Pancreas (tissue), 10 donors: ENCODE measurements around the gene CEP350. TPM values are rescaled to one million over a fixed set of nuclear protein-coding genes. Genes with fewer than 3 reads are reported as not detected.
A peak's percentile ranks its signal among the peaks of the same experiment; 100 is the strongest.

Experiments used
- ATAC-seq, 4 donors: fragments of 200-7000 bp; cut with Tn5 transposase; one replicate each; pipeline versions ENCODE4 v1.8.0 to v1.9.1; 2020; ENCODE audit warnings: mild to moderate bottlenecking in 4 of 4, moderate library complexity in 4 of 4
- DNase-seq, 6 donors: peaks; one replicate each; pipeline ENCODE4 v3.0.0-alpha.2; 2020
- FAIRE-seq: peaks from 2 replicates; lab custom pipeline; 2012; peaks lifted over from hg19 to GRCh38; lab: Jason Lieb, UNC
- H3K27ac ChIP-seq, 4 donors: fragments of 200-600 bp; sonication (generic); 1 replicate in 3 of 4; 2 replicates in 1 of 4; pipeline versions ENCODE4 v1.5.0 to v1.8.0; 2020
- H3K27me3 ChIP-seq, 4 donors: fragments of 200-600 bp; one replicate each; pipeline ENCODE4 v1.8.0; 2021
- H3K36me3 ChIP-seq, 3 donors: fragments of 200-600 bp; sonication (generic) in 1 of 3; one replicate each; pipeline versions ENCODE4 v1.5.0 to v1.8.0; 2020 to 2021
- H3K4me1 ChIP-seq, 3 donors: fragments of 200-600 bp; one replicate each; pipeline ENCODE4 v1.8.0; 2021
- H3K4me3 ChIP-seq, 4 donors: fragments of 200-600 bp; sonication (generic) in 2 of 4; one replicate each; pipeline versions ENCODE4 v1.5.0 to v1.8.0; 2020 to 2021
- H3K9me3 ChIP-seq, 4 donors: fragments of 200-600 bp; one replicate each; pipeline ENCODE4 v1.8.0; 2021
- CTCF ChIP-seq, 4 donors: fragments of 200-600 bp; sonication (generic) in 3 of 4; IDR thresholded peaks; one replicate each; pipeline versions ENCODE4 v1.5.0 to v1.8.0; 2021; ENCODE audit warnings: antibody characterized with exemption in 4 of 4
- WGBS, 2 donors: extraction: QIAGEN DNeasy Blood & Tissue Kit; methylation state at CpG; one replicate each; pipeline ENCODE4 v1.1.7; 2013; 5-methylcytosine and 5-hydroxymethylcytosine counted together
- intact Hi-C, 3 donors: fragments of 100-400 bp; cut with DNase I; formaldehyde crosslinking; loops; one replicate each; pipeline versions ENCODE4 v1.11.1 to v1.14.2; 2022
- polyA plus RNA-seq, 2 donors: library from polyadenylated mRNA; stranded (reverse); fragments of 200-250 nt; gene quantifications; one replicate each; pipeline ENCODE4 v1.2.3, GENCODE V29; 2013
- total RNA-seq, 6 donors: library from RNA; stranded (reverse); fragmentation: NEBNext Ultra II Directional in 4 of 6; extraction: Animal tissue kit (Norgen Biotek cat#: 25700) in 4 of 6; gene quantifications; one replicate each; pipeline versions ENCODE4 v1.2.1 to v1.2.4, GENCODE V29; 2021 to 2023
- donor health status: healthy with polysubstance abuse.
- donor health status: DM: no; HTN: no; CAD: no; lungs with moderate emphysema.
- donor health status: DM: no; HTN: no; CAD: no.
- donor health status: control.
- donor health status: control.
- donor health status: Bipolar disorder and iron deficiency.
- donor health status: DM: yes; HTN: yes; CAD: no.
- donor health status: DM: no; HTN: no; CAD: no.
- donor health status: DM: no; HTN: no; CAD: no.
- donor health status: DM: yes; HTN: yes; CAD: no.

The CEP350 gene
- total and polyA plus RNA-seq, 8 donors: 4.6 to 30.8 (median 21.4) TPM

GRCh38 chr1:180027949-180028445 lies 73.4 kb downstream of the CEP350 start:
- Histone ChIP-seq H3K27me3 (no peaks in the 10 kb centered on the region), H3K27ac (no peak overlapping the region), H3K36me3 (peaks cover 0 to 24% (median 6%) of the 10 kb centered on the region in 3 donors), H3K4me1 (no peaks in the 10 kb centered on the region), H3K9me3 (no peaks in the 10 kb centered on the region), H3K4me3 (no peak overlapping the region)
- no peak for FAIRE-seq
- intact Hi-C loops: no loop called here
- peak in 2 of 4 donors; percentile 36 to 50 for ATAC-seq
- no peak for DNase-seq
- WGBS, 2 donors: 88 to 92% methylated on average over 2 of the region's 2 CpGs
- no peak for TF ChIP-seq CTCF (IDR thresholded peaks at IDR 0.05)

- no peak for DNase-seq
- H3K27me3 ChIP-seq: no peaks in the 10 kb centered on the region
- ATAC-seq: no peak
- no peaks in the 10 kb centered on the region for H3K4me1 ChIP-seq
- no peak overlapping the region for H3K27ac ChIP-seq
- WGBS, 2 donors: 97% methylated on average over 1 of the region's 1 CpG
- H3K36me3 ChIP-seq: peaks cover 0 to 17% (median 6%) of the 10 kb centered on the region in 3 donors
- no peak for TF ChIP-seq CTCF (IDR thresholded peaks at IDR 0.05)
- H3K4me3 ChIP-seq: no peak overlapping the region
- intact Hi-C loops: no loop called here
- H3K9me3 ChIP-seq: no peaks in the 10 kb centered on the region
- FAIRE-seq: no peak
These were observed 74.3 kb downstream of the CEP350 start for GRCh38 chr1:180028864-180029263.

- WGBS, 2 donors: 71 to 78% methylated on average over 7 of the region's 7 CpGs
- H3K36me3 ChIP-seq: peaks cover 0 to 12% (median 0%) of the 10 kb centered on the region in 3 donors
- ATAC-seq (no peak), FAIRE-seq (no peak), DNase-seq (no peak)
- no peak for TF ChIP-seq CTCF (IDR thresholded peaks at IDR 0.05)
- intact Hi-C loops: no loop called here
- H3K4me3 ChIP-seq: no peak overlapping the region
- H3K4me1 ChIP-seq: no peaks in the 10 kb centered on the region
- no peak overlapping the region for H3K27ac ChIP-seq
- H3K9me3 ChIP-seq: no peaks in the 10 kb centered on the region
- H3K27me3 ChIP-seq: no peaks in the 10 kb centered on the region
These were observed 75.0 kb downstream of the CEP350 start for GRCh38 chr1:180029524-180030135.

GRCh38 chr1:180031664-180032063 lies 77.1 kb downstream of the CEP350 start:
- TF ChIP-seq CTCF (IDR thresholded peaks at IDR 0.05): no peak
- H3K9me3 ChIP-seq: no peaks in the 10 kb centered on the region
- H3K27me3 ChIP-seq: no peaks in the 10 kb centered on the region
- FAIRE-seq: no peak
- ATAC-seq: no peak
- no peak overlapping the region for H3K27ac ChIP-seq
- intact Hi-C loops: no loop called here
- H3K4me3 ChIP-seq: no peak overlapping the region
- no peak for DNase-seq
- peaks cover 0 to 6% (median 0%) of the 10 kb centered on the region in 3 donors for H3K36me3 ChIP-seq
- 86 to 88% methylated on average over 1 of the region's 1 CpG for WGBS, 2 donors
- H3K4me1 ChIP-seq: no peaks in the 10 kb centered on the region

- FAIRE-seq (no peak), DNase-seq (no peak), ATAC-seq (no peak)
- Histone ChIP-seq H3K9me3 (no peaks in the 10 kb centered on the region), H3K36me3 (peaks cover 0 to 9% (median 6%) of the 10 kb centered on the region in 3 donors), H3K4me3 (no peak overlapping the region), H3K27ac (no peak overlapping the region), H3K27me3 (no peaks in the 10 kb centered on the region), H3K4me1 (no peaks in the 10 kb centered on the region)
- WGBS, 2 donors: 2 to 53% methylated on average over 1 of the region's 1 CpG
- TF ChIP-seq CTCF (IDR thresholded peaks at IDR 0.05): no peak
- intact Hi-C loops: no loop called here
These were observed 78.8 kb downstream of the CEP350 start for GRCh38 chr1:180033390-180033789.
